SK-N-SH (cell line): ENCODE results near the gene GASK1A. TPM values are rescaled to one million over a fixed set of nuclear protein-coding genes. Genes with fewer than 3 reads are reported as not detected.

Experiments used
- CTCF ChIA-PET: fragments of 300-600, 350-600 bp; formaldehyde crosslinking; extraction: SDS; loops from one replicate; lab custom pipeline; 2021; lab: Yijun Ruan, JAX
- POLR2A ChIA-PET: fragments of 350-600 bp; sonication (Branson Sonifier 250); formaldehyde crosslinking; extraction: SDS; loops from one replicate; lab custom pipeline; 2020; ENCODE audit warnings: antibody characterized with exemption, inconsistent platforms; lab: Yijun Ruan, JAX
- DNase-seq: peaks from one replicate; pipeline ENCODE4 v3.0.0; 2012
- H2AFZ ChIP-seq: fragments of 200-600 bp; sonication (generic); 2 replicates; pipeline ENCODE4 v1.8.1; 2016; ENCODE audit warnings: antibody characterized with exemption, mild to moderate bottlenecking, low read depth
- H3F3A ChIP-seq: fragments of 200-600 bp; sonication (generic); replicated peaks from 2 replicates; pipeline ENCODE3; 2016; ENCODE audit warnings: antibody characterized with exemption, mild to moderate bottlenecking; ENCODE audit not compliant: insufficient read depth
- H3K27ac ChIP-seq, 2 experiments: fragments of 200-500 bp in 1 of 2; fragments of 200-600 bp in 1 of 2; sonication (Bioruptor generic) in 1 of 2; sonication (generic), shearing (Covaris generic) in 1 of 2; 2 replicates each; pipeline versions ENCODE4 v1.5.1 to v1.6.1; 2014 to 2016; ENCODE audit warnings: low read depth in 2 of 2, inconsistent platforms in 1 of 2, low read length in 1 of 2, mild to moderate bottlenecking in 1 of 2, mixed read lengths in 1 of 2
- H3K27me3 ChIP-seq: fragments of 200-600 bp; sonication (generic), shearing (Covaris generic); 2 replicates; pipeline ENCODE4 v1.6.1; 2016; ENCODE audit warnings: mixed run types; ENCODE audit not compliant: insufficient read depth
- H3K36me3 ChIP-seq, 2 experiments: fragments of 200-500 bp in 1 of 2; fragments of 200-600 bp in 1 of 2; sonication (Bioruptor generic) in 1 of 2; sonication (generic) in 1 of 2; replicated peaks in 1 of 2; 2 replicates each; pipeline versions ENCODE3 to v1.5.1; 2014 to 2016; ENCODE audit warnings: low read length in 1 of 2, mild to moderate bottlenecking in 1 of 2; ENCODE audit not compliant: insufficient read depth in 2 of 2, control insufficient read depth in 1 of 2
- H3K4me1 ChIP-seq, 2 experiments: fragments of 200-500 bp in 1 of 2; fragments of 200-600 bp in 1 of 2; sonication (Bioruptor generic) in 1 of 2; sonication (generic), shearing (Covaris generic) in 1 of 2; 2 replicates each; pipeline versions ENCODE4 v1.5.1 to v1.6.1; 2014 to 2016; ENCODE audit warnings: low read depth in 1 of 2, low read length in 1 of 2, mixed run types in 1 of 2; ENCODE audit not compliant: insufficient read depth in 2 of 2, control insufficient read depth in 1 of 2
- H3K4me2 ChIP-seq: fragments of 200-600 bp; sonication (generic), shearing (Covaris generic); 2 replicates; pipeline ENCODE4 v1.6.1; 2017; ENCODE audit warnings: mixed run types
- H3K4me3 ChIP-seq, 2 experiments: fragments of 200-500 bp in 1 of 2; fragments of 200-600 bp in 1 of 2; sonication (Bioruptor generic) in 1 of 2; sonication (generic), shearing (Covaris generic) in 1 of 2; 2 replicates each; pipeline versions ENCODE4 v1.5.1 to v1.8.1; 2014 to 2016; ENCODE audit warnings: low read depth in 2 of 2, inconsistent platforms in 1 of 2, low read length in 1 of 2, mild to moderate bottlenecking in 1 of 2, mixed read lengths in 1 of 2, moderate library complexity in 1 of 2
- H3K79me2 ChIP-seq: fragments of 200-600 bp; sonication (generic); 2 replicates; pipeline ENCODE4 v1.8.1; 2017; ENCODE audit warnings: mild to moderate bottlenecking; ENCODE audit not compliant: insufficient read depth
- H3K9ac ChIP-seq: fragments of 200-600 bp; sonication (generic); 2 replicates; pipeline ENCODE4 v1.6.1; 2017; ENCODE audit warnings: mixed run types
- H3K9me2 ChIP-seq: fragments of 200-600 bp; sonication (generic); 2 replicates; pipeline ENCODE4 v1.6.1; 2017; ENCODE audit warnings: mixed run types
- H3K9me3 ChIP-seq: fragments of 200-600 bp; sonication (generic); 2 replicates; pipeline ENCODE4 v1.6.1; 2017; ENCODE audit warnings: mixed run types, mild to moderate bottlenecking, moderate library complexity
- H4K20me1 ChIP-seq: fragments of 200-600 bp; sonication (generic); 2 replicates; pipeline ENCODE4 v1.6.1; 2017; ENCODE audit warnings: mild to moderate bottlenecking, mixed run types; ENCODE audit not compliant: insufficient read depth
- CHD2 ChIP-seq: fragments of 150-350 bp; IDR thresholded peaks from 2 replicates; pipeline ENCODE4 v1.6.1; 2018; ENCODE audit warnings: low read length; ENCODE audit not compliant: partially characterized antibody
- EP300 ChIP-seq, 2 experiments: IDR thresholded peaks; 2 replicates each; pipeline versions ENCODE4 v1.4.0 to v1.6.1; 2012; ENCODE audit warnings: borderline replicate concordance in 1 of 2, low read depth in 1 of 2, low read length in 1 of 2
- FOSL2 ChIP-seq: IDR thresholded peaks from 2 replicates; pipeline ENCODE4 v1.4.0; 2012; ENCODE audit warnings: low read depth, mild to moderate bottlenecking, moderate library complexity, borderline replicate concordance
- GATA2 ChIP-seq: sonication (generic); formaldehyde crosslinking; IDR thresholded peaks from 2 replicates; pipeline ENCODE4 v1.5.0; 2020; ENCODE audit warnings: mild to moderate bottlenecking, missing genetic modification reagents
- MEF2A ChIP-seq: IDR thresholded peaks from 2 replicates; pipeline ENCODE4 v1.4.0; 2012; ENCODE audit warnings: low read depth, borderline replicate concordance
- MXI1 ChIP-seq: IDR thresholded peaks from 2 replicates; pipeline ENCODE4 v1.6.1; 2012; ENCODE audit warnings: mild to moderate bottlenecking, low read depth, low read length, improper control_type of control experiment
- POLR2AphosphoS5 ChIP-seq: IDR thresholded peaks from 2 replicates; pipeline ENCODE4 v1.6.1; 2012; ENCODE audit warnings: low read depth, low read length
- RAD21 ChIP-seq: IDR thresholded peaks from 2 replicates; pipeline ENCODE4 v1.6.1; 2012; ENCODE audit warnings: mild to moderate bottlenecking, low read length
- RCOR1 ChIP-seq: fragments of 150-350 bp; IDR thresholded peaks from 2 replicates; pipeline ENCODE4 v1.6.1; 2017; ENCODE audit warnings: antibody characterized with exemption, low read length
- SIN3A ChIP-seq: IDR thresholded peaks from 2 replicates; pipeline ENCODE4 v1.6.1; 2012; ENCODE audit warnings: low read depth, mild to moderate bottlenecking, low read length, moderate library complexity, borderline replicate concordance
- SMC3 ChIP-seq: IDR thresholded peaks from 2 replicates; pipeline ENCODE4 v1.6.1; 2012; ENCODE audit warnings: low read depth, low read length, improper control_type of control experiment
- TAF1 ChIP-seq: IDR thresholded peaks from 2 replicates; pipeline ENCODE4 v1.6.1; 2012; ENCODE audit warnings: low read depth, mild to moderate bottlenecking, low read length, moderate library complexity, borderline replicate concordance
- TCF12 ChIP-seq: IDR thresholded peaks from 2 replicates; pipeline ENCODE4 v1.4.0; 2012
- WGBS: methylation state at CpG from one replicate; pipeline ENCODE4 v1.1.6; 2017; ENCODE audit warnings: low lambda C conversion rate; 5-methylcytosine and 5-hydroxymethylcytosine counted together
- polyA plus RNA-seq, 3 experiments: library from polyadenylated mRNA; depleted of rRNA; stranded (reverse); fragments of >200 nt; gene quantifications; 2 replicates each; pipeline ENCODE4 v1.2.3, GENCODE V29; 2012
- TF ChIP-seq, protein P1 (sequence below): fragments of 200-600 bp; sonication (generic); IDR thresholded peaks from 2 replicates; pipeline ENCODE4 v1.6.1; 2017; ENCODE audit warnings: antibody characterized with exemption, mild to moderate bottlenecking, moderate library complexity
- TF ChIP-seq, protein P2 (sequence below): IDR thresholded peaks from 2 replicates; pipeline ENCODE4 v1.4.0; 2012; ENCODE audit warnings: low read depth, borderline replicate concordance
- TF ChIP-seq, protein P3 (sequence below): IDR thresholded peaks from 2 replicates; pipeline ENCODE4 v1.4.0; 2012; ENCODE audit warnings: low read depth
- TF ChIP-seq, protein P4 (sequence below): IDR thresholded peaks from 2 replicates; pipeline ENCODE4 v1.4.0; 2012; ENCODE audit warnings: low read depth, borderline replicate concordance

The GASK1A gene
- polyA plus RNA-seq, 1 of the 3 experiments (the other 2 are of a cell fraction): not detected

DNA sequence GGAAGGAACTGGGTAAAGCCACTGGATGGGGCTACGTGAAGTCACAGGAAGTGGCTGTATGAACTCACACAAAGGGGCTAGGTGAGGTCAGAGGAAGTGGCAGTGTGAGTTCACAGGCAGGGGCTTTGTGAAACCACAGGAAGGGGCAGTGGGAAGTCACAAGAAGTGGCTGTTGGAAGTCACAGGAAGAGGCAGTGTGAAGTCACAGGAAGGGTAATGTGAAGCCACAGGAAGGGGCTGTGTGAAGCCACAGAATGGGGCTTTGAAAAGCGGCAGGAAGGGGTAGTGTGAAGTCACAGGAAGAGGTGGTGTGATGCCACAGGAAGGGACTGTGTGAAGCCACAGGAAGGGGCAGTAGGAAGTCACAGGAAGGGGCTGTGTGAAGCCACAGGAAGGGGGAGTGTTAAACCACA lies 34.6 kb downstream of the GASK1A start:
- Histone ChIP-seq H4K20me1 (no peaks in the 10 kb centered on the region), H3K9ac (no peak overlapping the region), H3K4me3 (no peak overlapping the region), H3K79me2 (no peaks in the 10 kb centered on the region), H3K4me1 (peaks cover 0 to 2% of the 10 kb centered on the region in 2 experiments; a peak in 1 of 4 replicates), H2AFZ (no peak overlapping the region), H3K4me2 (no peak overlapping the region), H3K36me3 (no peaks in the 10 kb centered on the region), H3K9me2 (no peaks in the 10 kb centered on the region), H3K9me3 (no peaks in the 10 kb centered on the region), H3K27ac (no peak overlapping the region), H3K27me3 (no peaks in the 10 kb centered on the region), H3F3A (no peaks in the 10 kb centered on the region)
- WGBS: 10% methylated on average over 2 of the region's 2 CpGs
- ChIA-PET CTCF (no interaction called here), POLR2A (no interaction called here)
- no peak for DNase-seq
- TF ChIP-seq, protein P1, sequence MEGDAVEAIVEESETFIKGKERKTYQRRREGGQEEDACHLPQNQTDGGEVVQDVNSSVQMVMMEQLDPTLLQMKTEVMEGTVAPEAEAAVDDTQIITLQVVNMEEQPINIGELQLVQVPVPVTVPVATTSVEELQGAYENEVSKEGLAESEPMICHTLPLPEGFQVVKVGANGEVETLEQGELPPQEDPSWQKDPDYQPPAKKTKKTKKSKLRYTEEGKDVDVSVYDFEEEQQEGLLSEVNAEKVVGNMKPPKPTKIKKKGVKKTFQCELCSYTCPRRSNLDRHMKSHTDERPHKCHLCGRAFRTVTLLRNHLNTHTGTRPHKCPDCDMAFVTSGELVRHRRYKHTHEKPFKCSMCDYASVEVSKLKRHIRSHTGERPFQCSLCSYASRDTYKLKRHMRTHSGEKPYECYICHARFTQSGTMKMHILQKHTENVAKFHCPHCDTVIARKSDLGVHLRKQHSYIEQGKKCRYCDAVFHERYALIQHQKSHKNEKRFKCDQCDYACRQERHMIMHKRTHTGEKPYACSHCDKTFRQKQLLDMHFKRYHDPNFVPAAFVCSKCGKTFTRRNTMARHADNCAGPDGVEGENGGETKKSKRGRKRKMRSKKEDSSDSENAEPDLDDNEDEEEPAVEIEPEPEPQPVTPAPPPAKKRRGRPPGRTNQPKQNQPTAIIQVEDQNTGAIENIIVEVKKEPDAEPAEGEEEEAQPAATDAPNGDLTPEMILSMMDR: no peak
- TF ChIP-seq MEF2A: no peak
- TF ChIP-seq SMC3: no peak
- no peak for TF ChIP-seq FOSL2
- TF ChIP-seq, protein P2, sequence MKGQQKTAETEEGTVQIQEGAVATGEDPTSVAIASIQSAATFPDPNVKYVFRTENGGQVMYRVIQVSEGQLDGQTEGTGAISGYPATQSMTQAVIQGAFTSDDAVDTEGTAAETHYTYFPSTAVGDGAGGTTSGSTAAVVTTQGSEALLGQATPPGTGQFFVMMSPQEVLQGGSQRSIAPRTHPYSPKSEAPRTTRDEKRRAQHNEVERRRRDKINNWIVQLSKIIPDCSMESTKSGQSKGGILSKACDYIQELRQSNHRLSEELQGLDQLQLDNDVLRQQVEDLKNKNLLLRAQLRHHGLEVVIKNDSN: no peak
- TF ChIP-seq, protein P3, sequence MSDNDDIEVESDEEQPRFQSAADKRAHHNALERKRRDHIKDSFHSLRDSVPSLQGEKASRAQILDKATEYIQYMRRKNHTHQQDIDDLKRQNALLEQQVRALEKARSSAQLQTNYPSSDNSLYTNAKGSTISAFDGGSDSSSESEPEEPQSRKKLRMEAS: no peak
- no peak for TF ChIP-seq SIN3A
- TF ChIP-seq, protein P4, sequence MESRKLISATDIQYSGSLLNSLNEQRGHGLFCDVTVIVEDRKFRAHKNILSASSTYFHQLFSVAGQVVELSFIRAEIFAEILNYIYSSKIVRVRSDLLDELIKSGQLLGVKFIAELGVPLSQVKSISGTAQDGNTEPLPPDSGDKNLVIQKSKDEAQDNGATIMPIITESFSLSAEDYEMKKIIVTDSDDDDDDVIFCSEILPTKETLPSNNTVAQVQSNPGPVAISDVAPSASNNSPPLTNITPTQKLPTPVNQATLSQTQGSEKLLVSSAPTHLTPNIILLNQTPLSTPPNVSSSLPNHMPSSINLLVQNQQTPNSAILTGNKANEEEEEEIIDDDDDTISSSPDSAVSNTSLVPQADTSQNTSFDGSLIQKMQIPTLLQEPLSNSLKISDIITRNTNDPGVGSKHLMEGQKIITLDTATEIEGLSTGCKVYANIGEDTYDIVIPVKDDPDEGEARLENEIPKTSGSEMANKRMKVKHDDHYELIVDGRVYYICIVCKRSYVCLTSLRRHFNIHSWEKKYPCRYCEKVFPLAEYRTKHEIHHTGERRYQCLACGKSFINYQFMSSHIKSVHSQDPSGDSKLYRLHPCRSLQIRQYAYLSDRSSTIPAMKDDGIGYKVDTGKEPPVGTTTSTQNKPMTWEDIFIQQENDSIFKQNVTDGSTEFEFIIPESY: no peak
- no peak for TF ChIP-seq GATA2 (CRISPR knock-in tag)
- TF ChIP-seq TAF1: no peak
- TF ChIP-seq RCOR1: no peak

DNA sequence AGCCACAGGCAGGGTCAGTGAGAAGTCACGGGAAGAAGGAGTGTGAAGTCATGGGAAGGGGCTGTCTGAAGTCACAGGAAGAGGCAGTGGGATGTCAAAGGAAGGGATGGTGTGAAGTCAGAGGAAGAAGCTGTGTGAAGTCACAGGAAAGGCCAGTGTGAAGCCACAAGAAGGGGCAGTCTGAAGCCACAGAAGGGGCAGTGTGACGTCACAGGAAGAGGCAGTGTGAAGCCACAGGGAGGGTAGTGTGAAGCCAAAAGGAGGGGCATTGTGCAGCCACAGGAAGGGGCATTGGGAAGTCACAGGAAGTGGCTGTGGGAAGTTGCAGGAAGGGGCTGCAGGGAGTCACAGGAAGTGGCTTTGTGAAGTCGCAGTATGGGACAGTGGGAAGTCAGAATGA lies 35.1 kb downstream of the GASK1A start:
- no peaks in the 10 kb centered on the region for H4K20me1 ChIP-seq
- H3K79me2 ChIP-seq: no peaks in the 10 kb centered on the region
- H3K9me2 ChIP-seq: no peaks in the 10 kb centered on the region
- no peaks in the 10 kb centered on the region for H3K9me3 ChIP-seq
- peaks cover 0 to 5% of the 10 kb centered on the region in 2 experiments; a peak in 1 of 4 replicates for H3K4me1 ChIP-seq
- H3K27me3 ChIP-seq: no peaks in the 10 kb centered on the region
- CTCF ChIA-PET: no interaction called here
- TF ChIP-seq CHD2: no peak
- TF ChIP-seq RAD21: no peak
- no peak for TF ChIP-seq MXI1
- no peak for TF ChIP-seq POLR2AphosphoS5
- TF ChIP-seq, protein P2: no peak
- TF ChIP-seq EP300 (IDR thresholded peaks at IDR 0.05; ENCODE audit: borderline replicate concordance in 1 of 2, low read depth in 1 of 2, low read length in 1 of 2): no peak
- no peak for TF ChIP-seq TCF12
- TF ChIP-seq RCOR1: no peak
- no peak overlapping the region for H3K27ac ChIP-seq
- no peaks in the 10 kb centered on the region for H3K36me3 ChIP-seq
- H3F3A ChIP-seq: no peaks in the 10 kb centered on the region
- H3K9ac ChIP-seq: no peak overlapping the region
- H3K4me3 ChIP-seq: no peak overlapping the region
- POLR2A ChIA-PET: no interaction called here
- DNase-seq: no peak
- H2AFZ ChIP-seq: no peak overlapping the region
- no peak overlapping the region for H3K4me2 ChIP-seq
- 27% methylated on average over 3 of the region's 3 CpGs for WGBS
